ENCODE measurements around the gene NEUROG2.

Gene NEUROG2

GRCh38 chr4:112473985-112474384 is 42.0 kb downstream of the NEUROG2 start:
- DNase-seq = no peak

DNA sequence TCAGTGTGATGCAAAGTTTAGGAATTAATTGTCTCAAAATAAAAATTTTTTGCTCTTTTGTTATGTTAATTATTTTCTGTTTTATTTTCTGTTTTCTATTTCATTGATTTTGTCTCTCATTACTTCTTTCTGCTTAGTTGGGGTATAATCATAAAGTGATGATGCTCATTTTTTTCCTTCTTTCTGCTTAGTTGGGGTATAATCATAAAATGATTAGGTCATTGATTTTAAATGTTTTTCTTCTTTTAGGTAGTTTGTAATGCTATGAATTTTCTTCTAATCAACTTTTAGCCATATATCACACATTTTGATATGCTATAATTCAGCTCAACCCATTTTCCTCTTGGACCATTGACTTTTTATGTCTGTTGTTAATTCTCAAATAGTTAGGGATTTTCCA is 43.7 kb downstream of the NEUROG2 start:
- DNase-seq = no peak

All from femur (tissue), 1 donor.